Measurements from ENCODE around the gene CAPN1.

- TF ChIP-seq POLR2A (IDR thresholded peaks at IDR 0.05; ENCODE audit: low read length) (no peak), GATA1 (IDR thresholded peaks at IDR 0.05; ENCODE audit: low read depth, low read length) (no peak)
Observed at GRCh38 chr11:65157336-65157735, 24.4 kb upstream of the CAPN1 start.

Data from erythroblast (primary cell).